Esophagus (tissue), 2 donors: ENCODE results near the gene ECHDC3. TPM values are rescaled to one million over a fixed set of nuclear protein-coding genes. Genes with fewer than 3 reads are reported as not detected.
A peak's percentile ranks its signal among the peaks of the same experiment; 100 is the strongest.

Source experiments
- H3K27ac ChIP-seq, 2 donors: one replicate each; pipeline ENCODE4 v1.5.1; 2013; ENCODE audit warnings: low read depth in 2 of 2, mild to moderate bottlenecking in 2 of 2, inconsistent platforms in 1 of 2, low read length in 1 of 2, moderate library complexity in 1 of 2
- H3K27me3 ChIP-seq, 2 donors: one replicate each; pipeline ENCODE4 v1.6.1; 2013; ENCODE audit warnings: low read length in 2 of 2, control low read depth in 1 of 2, mild to moderate bottlenecking in 1 of 2; ENCODE audit not compliant: insufficient read depth in 2 of 2, control insufficient read depth in 1 of 2
- H3K36me3 ChIP-seq, 2 donors: one replicate each; pipeline ENCODE4 v1.6.1; 2013; ENCODE audit warnings: low read length in 1 of 2; ENCODE audit not compliant: control insufficient read depth in 2 of 2, insufficient read depth in 2 of 2
- H3K4me1 ChIP-seq, 2 donors: one replicate each; pipeline ENCODE4 v1.6.1; 2013; ENCODE audit warnings: low read length in 1 of 2; ENCODE audit not compliant: control insufficient read depth in 2 of 2, insufficient read depth in 2 of 2
- H3K4me3 ChIP-seq, 2 donors: one replicate each; pipeline ENCODE4 v1.5.1; 2013; ENCODE audit warnings: low read length in 2 of 2, mild to moderate bottlenecking in 2 of 2, low read depth in 1 of 2, moderate library complexity in 1 of 2
- H3K9me3 ChIP-seq, 2 donors: one replicate each; pipeline ENCODE4 v1.6.1; 2013; ENCODE audit warnings: mild to moderate bottlenecking in 2 of 2, low read depth in 1 of 2, low read length in 1 of 2, moderate library complexity in 1 of 2; ENCODE audit not compliant: control insufficient read depth in 2 of 2, insufficient read depth in 1 of 2
- WGBS, 2 donors: extraction: QIAGEN DNeasy Blood & Tissue Kit; methylation state at CpG; one replicate each; pipeline ENCODE4 v1.1.7; 2013; 5-methylcytosine and 5-hydroxymethylcytosine counted together
- polyA plus RNA-seq, 2 donors: library from polyadenylated mRNA; stranded (reverse); fragments of 200-250 nt; gene quantifications; one replicate each; pipeline ENCODE4 v1.2.3, GENCODE V29; 2013
- donor health status: healthy with polysubstance abuse.
- donor health status: Bipolar disorder and iron deficiency.

The ECHDC3 gene
- polyA plus RNA-seq, 2 donors, result 23.7 to 36.5 TPM

DNA sequence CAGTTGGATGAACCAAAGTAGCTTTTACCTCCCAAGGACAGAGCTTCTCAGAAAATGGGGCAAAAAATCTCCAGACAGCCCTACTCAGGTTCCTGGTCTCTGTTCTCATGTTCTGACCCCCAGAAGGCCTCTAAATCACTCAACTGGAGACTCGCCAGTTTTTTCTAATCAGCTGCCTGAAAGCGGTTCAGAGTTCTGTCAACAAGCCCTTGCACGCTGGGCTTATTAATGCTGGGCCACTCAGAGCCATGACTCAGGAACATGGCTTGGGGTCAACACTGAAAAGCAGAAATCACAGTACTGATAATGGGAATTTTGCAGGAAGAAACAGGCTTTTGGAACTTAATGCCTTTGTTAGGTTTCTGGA is 15.3 kb downstream of the ECHDC3 start:
- Histone ChIP-seq H3K27me3 (no peaks in the 10 kb centered on the region), H3K4me3 (no peak overlapping the region), H3K27ac (peak overlapping the region; percentile 73 to 94), H3K4me1 (peaks cover 0 to 11% of the 10 kb centered on the region in 2 donors), H3K9me3 (no peaks in the 10 kb centered on the region), H3K36me3 (peaks cover 4 to 22% of the 10 kb centered on the region in 2 donors)
- 10 to 21% methylated on average over 3 of the region's 3 CpGs for WGBS, 2 donors

DNA sequence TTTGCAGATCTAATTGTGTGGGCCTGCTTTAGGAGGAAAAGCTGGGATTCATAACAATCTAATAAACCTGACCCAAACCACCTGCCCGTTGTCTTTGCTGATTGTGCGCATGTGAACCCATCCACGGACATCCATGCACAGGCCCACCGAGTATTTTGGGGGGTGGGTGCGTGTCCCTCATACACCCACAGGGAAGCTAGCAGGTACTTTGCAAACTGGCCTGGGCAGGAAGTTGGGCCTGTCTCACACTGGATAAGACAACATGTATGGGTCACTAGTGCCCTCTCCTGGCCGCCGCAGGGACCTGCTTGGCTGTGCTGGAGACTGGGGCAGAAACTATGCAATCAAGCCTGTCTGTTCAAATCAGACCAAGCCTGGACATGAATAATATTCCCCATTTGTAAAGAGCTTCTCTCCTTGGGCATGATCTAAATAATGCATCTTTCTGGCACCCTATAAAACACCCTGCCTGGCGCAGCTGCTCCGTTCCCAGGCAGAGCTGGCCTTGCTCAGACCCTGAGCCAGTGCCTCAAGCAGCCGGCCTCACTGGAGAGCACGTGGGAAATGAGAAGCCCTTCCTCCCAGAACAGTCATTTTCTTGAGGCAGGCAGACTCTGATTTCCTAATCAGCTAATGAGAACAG is 15.8 kb downstream of the ECHDC3 start:
- Histone ChIP-seq H3K9me3 (no peaks in the 10 kb centered on the region), H3K36me3 (peaks cover 4 to 24% of the 10 kb centered on the region in 2 donors), H3K27me3 (no peaks in the 10 kb centered on the region), H3K4me3 (no peak overlapping the region), H3K4me1 (peaks cover 0 to 11% of the 10 kb centered on the region in 2 donors), H3K27ac (peak overlapping the region; percentile 80 to 94)
- WGBS, 2 donors, result 21 to 27% methylated on average over 11 of the region's 11 CpGs

DNA sequence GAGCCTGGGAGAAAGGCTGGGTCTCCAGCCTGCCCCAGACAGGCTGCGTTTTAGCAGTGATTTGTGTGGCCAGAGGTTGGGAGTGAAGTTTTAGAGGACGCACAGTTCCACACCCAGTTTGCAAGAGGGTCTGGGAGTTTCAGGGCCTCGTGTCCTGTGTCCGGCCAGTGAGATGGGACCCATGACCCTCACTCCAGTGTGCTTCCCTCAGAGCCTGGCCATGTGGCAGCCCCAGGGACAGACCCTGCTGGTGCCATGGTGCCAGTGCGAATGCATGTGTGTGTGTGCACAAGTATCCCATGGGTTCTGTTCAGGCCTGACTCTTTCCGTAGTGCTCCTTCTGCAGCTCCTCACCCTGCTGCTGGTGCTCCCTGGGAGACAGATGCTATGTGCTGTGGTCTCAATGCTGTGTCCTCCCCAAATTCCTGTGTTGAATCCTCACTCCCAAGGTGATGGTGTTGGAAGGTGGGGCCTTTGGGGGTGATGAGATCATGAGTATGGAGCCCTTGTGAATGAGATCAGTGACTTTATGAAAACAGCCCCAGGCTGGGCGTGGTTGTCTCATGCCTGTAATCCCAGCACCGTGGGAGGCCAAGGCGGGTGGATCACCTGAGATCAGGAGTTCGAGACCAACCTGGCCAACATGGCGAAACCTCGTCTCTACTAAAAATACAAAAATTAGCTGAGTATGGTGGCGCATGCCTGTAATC is 16.5 kb downstream of the ECHDC3 start:
- Histone ChIP-seq H3K36me3 (peaks cover 4 to 32% of the 10 kb centered on the region in 2 donors), H3K4me3 (no peak overlapping the region)
- WGBS, 2 donors, result 75 to 84% methylated on average over 13 of the region's 13 CpGs

DNA sequence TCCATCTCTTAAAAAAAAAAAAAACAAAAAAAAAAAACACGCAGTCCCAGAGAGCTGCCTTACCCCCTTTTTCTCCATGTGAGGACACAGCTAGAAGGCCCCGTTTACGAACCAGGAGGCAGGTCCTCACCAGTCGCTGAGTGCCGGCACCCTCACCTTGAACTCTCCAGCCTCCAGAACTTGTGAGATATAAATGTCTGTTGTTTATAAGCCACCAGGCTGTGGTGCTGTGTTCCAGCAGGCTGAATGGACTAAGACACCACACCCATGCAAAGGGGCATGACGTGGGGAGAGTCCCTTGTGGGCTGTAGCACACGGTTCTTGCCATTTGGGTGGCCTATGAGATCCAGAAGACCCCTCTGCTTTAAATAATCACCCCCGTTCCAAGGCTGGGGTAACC is 17.2 kb downstream of the ECHDC3 start:
- Histone ChIP-seq H3K27me3 (no peaks in the 10 kb centered on the region), H3K4me3 (no peak overlapping the region), H3K27ac (no peak overlapping the region), H3K36me3 (peaks cover 4 to 32% of the 10 kb centered on the region in 2 donors), H3K9me3 (no peaks in the 10 kb centered on the region), H3K4me1 (peaks cover 0 to 11% of the 10 kb centered on the region in 2 donors)
- 82 to 84% methylated on average over 8 of the region's 8 CpGs for WGBS, 2 donors

More for the DNA sequence above, 16.5 kb downstream of the ECHDC3 start:
- Histone ChIP-seq H3K27me3 (no peaks in the 10 kb centered on the region), H3K9me3 (no peaks in the 10 kb centered on the region), H3K4me1 (peaks cover 0 to 11% of the 10 kb centered on the region in 2 donors), H3K27ac (peak overlapping the region; percentile 80 to 85)

DNA sequence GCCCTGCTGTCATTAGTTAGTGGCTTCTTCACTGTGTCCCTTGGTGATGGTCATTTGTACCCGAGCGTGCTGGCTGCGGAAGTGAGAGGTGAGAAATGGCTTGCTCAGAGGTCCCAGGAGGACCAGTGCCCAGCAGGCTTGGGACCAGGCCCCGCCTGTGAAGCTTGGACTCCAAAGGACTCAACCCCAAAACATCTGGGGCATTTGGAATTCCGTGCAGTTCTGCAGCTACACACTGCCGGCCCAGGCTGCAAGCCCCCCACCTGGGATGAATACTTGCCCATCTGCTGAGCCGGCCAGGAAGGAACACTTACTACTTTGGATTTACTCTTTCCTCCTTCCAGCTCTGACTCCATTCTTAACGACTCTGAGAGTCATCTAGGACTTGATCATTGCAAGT is 18.0 kb downstream of the ECHDC3 start:
- Histone ChIP-seq H3K4me1 (peaks cover 0 to 11% of the 10 kb centered on the region in 2 donors), H3K4me3 (no peak overlapping the region), H3K9me3 (no peaks in the 10 kb centered on the region), H3K27me3 (no peaks in the 10 kb centered on the region), H3K36me3 (peaks cover 4 to 32% of the 10 kb centered on the region in 2 donors), H3K27ac (no peak overlapping the region)
- WGBS, 2 donors, result 85 to 91% methylated on average over 8 of the region's 8 CpGs

DNA sequence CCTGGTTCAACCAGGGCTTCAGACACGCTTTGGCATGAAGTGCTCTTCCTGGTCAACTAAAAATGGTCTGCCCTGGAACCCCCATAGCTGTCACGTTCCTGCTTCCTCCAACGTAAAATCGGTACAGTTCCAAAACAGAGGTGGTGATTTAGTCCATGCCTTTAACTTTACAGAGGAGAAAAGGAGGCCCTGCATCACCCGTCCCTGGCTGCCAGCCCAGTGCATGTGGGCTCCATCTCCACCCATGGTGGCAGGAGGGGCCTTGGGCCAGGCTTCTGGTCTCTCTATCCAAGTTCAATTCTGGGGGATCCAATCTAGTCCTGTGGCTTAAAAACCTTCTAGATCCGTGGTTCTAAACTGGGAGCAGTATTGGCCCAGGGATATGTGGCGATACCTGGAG is 18.7 kb downstream of the ECHDC3 start:
- Histone ChIP-seq H3K36me3 (peaks cover 0 to 32% of the 10 kb centered on the region in 2 donors), H3K27ac (no peak overlapping the region), H3K4me3 (no peak overlapping the region), H3K4me1 (peaks cover 0 to 11% of the 10 kb centered on the region in 2 donors), H3K27me3 (no peaks in the 10 kb centered on the region), H3K9me3 (no peaks in the 10 kb centered on the region)
- 67 to 70% methylated on average over 7 of the region's 7 CpGs for WGBS, 2 donors

DNA sequence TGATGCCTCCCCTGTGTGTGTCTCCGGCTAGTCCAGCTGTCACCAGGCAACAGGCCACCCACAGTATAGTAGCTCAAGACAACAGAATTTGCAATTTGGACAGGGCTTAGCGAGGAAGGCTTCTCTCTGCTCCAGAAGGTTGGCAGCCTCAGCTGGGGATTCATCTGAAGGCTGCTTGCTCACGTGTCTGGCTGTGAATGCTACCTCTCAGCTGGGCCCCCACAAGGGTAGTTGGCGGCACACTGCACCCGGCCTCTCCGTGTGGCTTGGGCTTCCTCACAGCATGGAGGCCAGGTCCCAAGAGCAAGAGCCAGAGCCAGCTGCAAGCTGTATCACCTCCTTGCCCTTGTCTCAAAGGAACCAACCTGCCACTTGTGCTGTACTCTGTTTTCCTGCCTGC is 19.2 kb downstream of the ECHDC3 start:
- no peaks in the 10 kb centered on the region for H3K27me3 ChIP-seq
- peaks cover 0 to 32% of the 10 kb centered on the region in 2 donors for H3K36me3 ChIP-seq
- no peaks in the 10 kb centered on the region for H3K9me3 ChIP-seq
- H3K27ac ChIP-seq, result no peak overlapping the region
- 95% methylated on average over 6 of the region's 6 CpGs for WGBS, 2 donors
- peaks cover 0 to 11% of the 10 kb centered on the region in 2 donors for H3K4me1 ChIP-seq
- no peak overlapping the region for H3K4me3 ChIP-seq

DNA sequence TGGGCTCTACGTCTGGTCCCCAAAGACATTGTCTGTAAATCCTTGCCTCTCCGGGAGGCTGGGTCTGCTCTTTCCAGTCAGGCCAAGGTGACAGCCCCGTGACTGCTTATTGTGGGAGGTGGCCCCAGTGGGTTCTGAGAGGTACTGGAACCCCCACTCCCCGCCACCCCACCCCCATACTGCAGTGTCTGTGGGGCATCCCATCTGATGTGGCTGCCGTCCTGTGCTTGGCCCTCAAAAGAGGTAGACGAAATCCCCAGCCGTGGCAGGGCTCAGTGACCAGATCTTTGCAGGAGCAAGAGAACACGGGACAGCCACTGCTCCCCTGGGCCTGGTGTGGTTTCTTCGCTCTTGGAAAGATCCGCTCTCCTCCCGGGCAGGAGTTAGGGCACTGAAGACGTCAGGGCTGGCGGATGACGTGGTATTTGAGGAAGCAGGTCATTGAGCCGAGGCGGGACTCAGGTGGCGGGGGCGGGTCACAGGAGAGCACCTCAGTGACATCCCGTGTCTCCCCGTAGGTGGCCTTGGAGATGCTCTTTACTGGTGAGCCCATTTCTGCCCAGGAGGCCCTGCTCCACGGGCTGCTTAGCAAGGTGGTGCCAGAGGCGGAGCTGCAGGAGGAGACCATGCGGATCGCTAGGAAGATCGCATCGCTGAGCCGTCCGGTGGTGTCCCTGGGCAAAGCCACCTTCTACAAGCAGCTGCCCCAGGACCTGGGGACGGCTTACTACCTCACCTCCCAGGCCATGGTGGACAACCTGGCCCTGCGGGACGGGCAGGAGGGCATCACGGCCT is 20.7 kb downstream of the ECHDC3 start:
- Histone ChIP-seq H3K27ac (no peak overlapping the region), H3K27me3 (no peaks in the 10 kb centered on the region), H3K9me3 (no peaks in the 10 kb centered on the region), H3K4me3 (no peak overlapping the region), H3K4me1 (peaks cover 0 to 9% of the 10 kb centered on the region in 2 donors), H3K36me3 (peaks cover 0 to 32% of the 10 kb centered on the region in 2 donors)
- 91 to 92% methylated on average over 32 of the region's 32 CpGs for WGBS, 2 donors

DNA sequence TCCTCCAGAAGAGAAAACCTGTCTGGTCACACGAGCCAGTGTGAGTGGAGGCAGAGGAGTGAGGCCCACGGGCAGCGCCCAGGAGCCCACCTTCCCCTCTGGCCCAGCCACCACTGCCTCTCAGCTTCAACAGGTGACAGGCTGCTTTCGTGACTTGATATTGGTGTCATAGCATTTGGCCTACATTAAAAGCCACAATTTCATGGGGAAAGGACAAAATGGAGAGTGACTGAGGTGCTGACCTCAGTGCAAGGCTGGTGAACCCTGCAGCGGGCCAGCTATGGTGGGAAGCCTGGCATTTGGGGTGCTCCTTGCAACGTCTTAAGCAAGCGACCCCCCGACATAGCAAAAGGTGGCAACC is 21.3 kb downstream of the ECHDC3 start:
- WGBS, 2 donors, result 80 to 81% methylated on average over 8 of the region's 8 CpGs
- Histone ChIP-seq H3K4me1 (peaks cover 0 to 4% of the 10 kb centered on the region in 2 donors), H3K9me3 (no peaks in the 10 kb centered on the region), H3K27me3 (no peaks in the 10 kb centered on the region), H3K27ac (no peak overlapping the region), H3K4me3 (no peak overlapping the region), H3K36me3 (peaks cover 0 to 32% of the 10 kb centered on the region in 2 donors)
